Body of pancreas (tissue), 4 donors: Measurements from ENCODE around the gene LRRC3. TPM values are rescaled to one million over a fixed set of nuclear protein-coding genes. Genes with fewer than 3 reads are reported as not detected.

Experiments
- ATAC-seq: fragments of 150-250 bp; one replicate; pipeline ENCODE4 v1.9.1; 2016
- DNase-seq, 4 donors: peaks; one replicate each; pipeline ENCODE4 v3.0.0-alpha.2; 2019
- H3K27ac ChIP-seq, 4 donors: fragments of 200-600 bp; sonication (generic); 1 replicate in 3 of 4; 2 replicates in 1 of 4; pipeline versions ENCODE4 v1.5.1 to v1.6.1; 2016 to 2019; ENCODE audit warnings: mild to moderate bottlenecking in 1 of 4, mixed read lengths in 1 of 4, moderate library complexity in 1 of 4
- H3K27me3 ChIP-seq, 2 donors: fragments of 200-600 bp; sonication (generic); one replicate each; pipeline ENCODE4 v1.6.0; 2016; ENCODE audit warnings: mild to moderate bottlenecking in 1 of 2
- H3K36me3 ChIP-seq, 2 donors: fragments of 200-600 bp; sonication (generic); replicated peaks in 1 of 2; 2 replicates each; pipeline ENCODE4 v1.5.1; 2016; ENCODE audit warnings: low read depth in 2 of 2; ENCODE audit not compliant: insufficient read depth in 1 of 2
- H3K4me1 ChIP-seq: fragments of 200-600 bp; sonication (generic); one replicate; pipeline ENCODE4 v1.6.0; 2016
- H3K4me3 ChIP-seq, 2 donors: fragments of 200-600 bp; sonication (generic); 1 replicate in 1 of 2; 2 replicates in 1 of 2; pipeline ENCODE4 v1.5.1; 2016 to 2019
- H3K9me3 ChIP-seq, 3 donors: fragments of 200-600 bp; sonication (generic); 1 replicate in 2 of 3; 2 replicates in 1 of 3; pipeline ENCODE4 v1.5.1; 2016
- POLR2A ChIP-seq, 3 donors: fragments of 450-650 bp; IDR thresholded peaks; one replicate each; pipeline ENCODE4 v1.6.1; 2016; ENCODE audit warnings: antibody characterized with exemption in 3 of 3, mild to moderate bottlenecking in 2 of 3
- WGBS, 2 donors: methylation state at CpG; one replicate each; pipeline ENCODE4 v1.1.5; 2017; 5-methylcytosine and 5-hydroxymethylcytosine counted together
- intact Hi-C: fragments of 100-400 bp; cut with DNase I; formaldehyde crosslinking; loops from one replicate; pipeline ENCODE4 v1.15.1; 2023
- total RNA-seq, 2 donors: library from RNA; depleted of rRNA; stranded (reverse); fragments of >200 nt; gene quantifications; one replicate each; pipeline ENCODE4 v1.1.0, GENCODE V29; 2016
- TF ChIP-seq, protein P1 (sequence below), 7 experiments: fragments of 450-650 bp in 4 of 7; fragments of 200-600 bp in 3 of 7; sonication (generic) in 3 of 7; IDR thresholded peaks; one replicate each; pipeline ENCODE4 v1.5.1; 2016 to 2019; ENCODE audit warnings: antibody characterized with exemption in 7 of 7

LRRC3 gene
- total RNA-seq, 2 donors from 2014 or later: 0.33 to 1.0 TPM

DNA sequence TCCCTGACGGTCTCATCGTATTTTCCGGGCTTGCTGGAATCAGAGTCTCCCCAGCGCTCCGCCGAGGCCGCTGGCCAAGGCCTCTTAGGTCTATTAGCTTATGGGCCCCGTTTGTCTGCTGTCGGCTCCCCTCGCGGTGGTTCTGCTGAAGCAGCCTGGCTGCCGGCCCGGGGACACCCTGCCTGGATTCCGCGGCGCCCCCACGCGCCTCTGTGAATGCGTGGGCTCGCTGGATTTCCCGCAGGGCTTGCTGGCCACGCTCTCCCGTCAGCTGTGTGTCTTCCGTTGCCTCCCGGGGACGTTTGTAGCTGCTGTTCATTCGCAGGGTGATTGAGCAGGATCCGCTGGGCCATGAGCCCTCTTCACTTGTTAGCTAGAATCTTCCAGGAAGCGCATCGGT is 8.4 kb downstream of the LRRC3 start:
- no peaks in the 10 kb centered on the region for H3K9me3 ChIP-seq
- H3K27ac ChIP-seq: no peak overlapping the region
- no peak for DNase-seq
- H3K4me3 ChIP-seq: no peak overlapping the region
- no peaks in the 10 kb centered on the region for H3K27me3 ChIP-seq
- no peak for ATAC-seq
- WGBS, 2 donors: 60 to 69% methylated on average over 29 to 30 of the region's 30 CpGs
- TF ChIP-seq POLR2A (IDR thresholded peaks at IDR 0.05): no peak
- TF ChIP-seq, protein P1, sequence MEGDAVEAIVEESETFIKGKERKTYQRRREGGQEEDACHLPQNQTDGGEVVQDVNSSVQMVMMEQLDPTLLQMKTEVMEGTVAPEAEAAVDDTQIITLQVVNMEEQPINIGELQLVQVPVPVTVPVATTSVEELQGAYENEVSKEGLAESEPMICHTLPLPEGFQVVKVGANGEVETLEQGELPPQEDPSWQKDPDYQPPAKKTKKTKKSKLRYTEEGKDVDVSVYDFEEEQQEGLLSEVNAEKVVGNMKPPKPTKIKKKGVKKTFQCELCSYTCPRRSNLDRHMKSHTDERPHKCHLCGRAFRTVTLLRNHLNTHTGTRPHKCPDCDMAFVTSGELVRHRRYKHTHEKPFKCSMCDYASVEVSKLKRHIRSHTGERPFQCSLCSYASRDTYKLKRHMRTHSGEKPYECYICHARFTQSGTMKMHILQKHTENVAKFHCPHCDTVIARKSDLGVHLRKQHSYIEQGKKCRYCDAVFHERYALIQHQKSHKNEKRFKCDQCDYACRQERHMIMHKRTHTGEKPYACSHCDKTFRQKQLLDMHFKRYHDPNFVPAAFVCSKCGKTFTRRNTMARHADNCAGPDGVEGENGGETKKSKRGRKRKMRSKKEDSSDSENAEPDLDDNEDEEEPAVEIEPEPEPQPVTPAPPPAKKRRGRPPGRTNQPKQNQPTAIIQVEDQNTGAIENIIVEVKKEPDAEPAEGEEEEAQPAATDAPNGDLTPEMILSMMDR (IDR thresholded peaks at IDR 0.05): no peak
- no peaks in the 10 kb centered on the region for H3K4me1 ChIP-seq
- no peaks in the 10 kb centered on the region for H3K36me3 ChIP-seq
- intact Hi-C loops: no loop called here

DNA sequence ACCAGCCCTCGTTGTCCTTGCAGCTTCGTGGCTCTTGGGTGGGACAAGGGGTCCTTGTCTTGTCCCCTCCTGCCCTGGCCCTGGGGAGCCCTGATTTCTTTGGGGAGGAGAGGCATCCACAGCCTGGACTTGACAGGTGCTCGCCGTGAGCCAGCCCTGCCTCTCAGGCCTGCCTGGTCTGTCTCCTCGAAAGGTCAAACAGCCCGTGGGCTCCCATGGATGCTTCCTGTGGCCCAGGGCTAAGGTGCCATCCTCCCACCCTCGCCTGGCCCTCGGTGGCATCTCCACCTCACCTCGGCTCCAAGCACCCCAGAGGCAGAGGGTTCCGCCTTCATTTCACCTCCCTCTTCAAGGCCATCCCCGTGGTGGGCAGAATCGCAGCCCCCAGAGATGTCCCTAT is 9.0 kb downstream of the LRRC3 start:
- Histone ChIP-seq H3K36me3 (no peaks in the 10 kb centered on the region), H3K27me3 (no peaks in the 10 kb centered on the region), H3K4me3 (no peak overlapping the region), H3K27ac (no peak overlapping the region), H3K4me1 (no peaks in the 10 kb centered on the region), H3K9me3 (no peaks in the 10 kb centered on the region)
- DNase-seq (no peak), ATAC-seq (no peak)
- intact Hi-C loops: no loop called here
- WGBS, 2 donors: 74 to 75% methylated on average over 8 to 11 of the region's 12 CpGs
- TF ChIP-seq, protein P1 (IDR thresholded peaks at IDR 0.05): no peak
- TF ChIP-seq POLR2A (IDR thresholded peaks at IDR 0.05): no peak

- no peak for DNase-seq
- no peak overlapping the region for H3K27ac ChIP-seq
- intact Hi-C loops: no loop called here
- H3K4me1 ChIP-seq: no peaks in the 10 kb centered on the region
- no peaks in the 10 kb centered on the region for H3K9me3 ChIP-seq
- no peaks in the 10 kb centered on the region for H3K27me3 ChIP-seq
- no peak for TF ChIP-seq POLR2A (IDR thresholded peaks at IDR 0.05)
- TF ChIP-seq, protein P1 (IDR thresholded peaks at IDR 0.05): no peak
- no peaks in the 10 kb centered on the region for H3K36me3 ChIP-seq
- WGBS, 2 donors: 62 to 77% methylated on average over 11 to 16 of the region's 16 CpGs
- no peak overlapping the region for H3K4me3 ChIP-seq
- no peak for ATAC-seq
Measured at GRCh38 chr21:44466351-44466954, 11.1 kb downstream of the LRRC3 start.

DNA sequence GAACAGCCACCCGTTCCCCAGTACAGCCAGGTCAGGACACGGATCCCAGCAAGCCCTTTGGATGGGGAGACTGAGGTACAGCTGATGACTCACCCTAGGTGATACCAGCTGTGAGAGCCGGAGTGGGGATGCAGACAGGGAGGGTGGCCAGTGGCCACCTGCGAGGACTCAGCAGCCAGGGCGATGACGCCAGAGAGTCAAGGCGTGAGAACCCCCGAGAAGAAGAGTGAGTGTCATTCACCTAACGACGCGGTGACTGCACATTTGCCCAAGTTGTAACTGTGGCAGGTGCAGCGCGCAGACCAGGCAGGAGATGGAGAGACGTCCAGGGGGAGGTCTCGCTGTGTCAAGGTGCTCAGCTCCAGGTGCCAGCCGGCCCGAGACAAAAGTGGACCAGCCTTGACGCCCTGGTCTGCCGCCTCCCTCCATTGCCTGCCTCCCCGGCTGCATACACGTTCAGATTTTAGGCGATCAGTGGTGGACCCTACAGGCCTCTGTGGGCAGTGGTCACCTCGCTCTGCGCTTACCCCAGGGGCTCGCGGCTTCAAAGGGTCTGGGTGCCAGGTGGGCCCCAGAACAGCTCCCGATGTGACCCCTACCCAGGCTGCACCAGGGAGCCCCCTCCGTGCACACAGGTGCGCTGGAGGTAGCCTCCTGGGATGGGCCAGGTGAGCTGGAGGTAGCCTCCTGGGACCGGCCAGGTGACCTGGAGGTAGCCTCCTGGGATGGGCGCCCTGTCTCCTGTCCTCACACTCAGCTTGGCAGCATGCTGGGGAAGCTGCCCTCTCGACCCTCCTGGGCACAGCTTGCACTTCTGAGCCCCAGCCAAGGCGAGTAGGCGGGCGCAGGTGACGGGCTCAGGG is 11.9 kb downstream of the LRRC3 start:
- H3K4me3 ChIP-seq: no peak overlapping the region
- TF ChIP-seq POLR2A (IDR thresholded peaks at IDR 0.05): no peak
- TF ChIP-seq, protein P1 (IDR thresholded peaks at IDR 0.05): no peak
- intact Hi-C loops: no loop called here
- no peaks in the 10 kb centered on the region for H3K9me3 ChIP-seq
- H3K4me1 ChIP-seq: no peaks in the 10 kb centered on the region
- DNase-seq: no peak
- no peak for ATAC-seq
- no peak overlapping the region for H3K27ac ChIP-seq
- 87 to 89% methylated on average over 22 to 36 of the region's 36 CpGs for WGBS, 2 donors
- H3K27me3 ChIP-seq: no peaks in the 10 kb centered on the region
- no peaks in the 10 kb centered on the region for H3K36me3 ChIP-seq
